MM.1S (cell line): ENCODE data around the gene KLHL11.

ENCODE experiments used
- EZH2 ChIP-seq: fragments of 300-600 bp; sonication (generic); optimal IDR thresholded peaks from 2 replicates; pipeline ENCODE3; 2017; ENCODE audit warnings: low read depth, mild to moderate bottlenecking, antibody characterized with exemption, low read length, mixed read lengths
- EZH2phosphoT487 ChIP-seq: fragments of 300-600 bp; sonication (generic); IDR thresholded peaks from 2 replicates; pipeline ENCODE4 v1.6.1; 2018; ENCODE audit warnings: antibody characterized with exemption, low read length
- TF ChIP-seq, protein P1 (sequence below): fragments of 300-600 bp; sonication (generic); IDR thresholded peaks from 2 replicates; pipeline ENCODE4 v1.5.1; 2016; ENCODE audit warnings: antibody characterized with exemption, low read length, mixed read lengths

DNA sequence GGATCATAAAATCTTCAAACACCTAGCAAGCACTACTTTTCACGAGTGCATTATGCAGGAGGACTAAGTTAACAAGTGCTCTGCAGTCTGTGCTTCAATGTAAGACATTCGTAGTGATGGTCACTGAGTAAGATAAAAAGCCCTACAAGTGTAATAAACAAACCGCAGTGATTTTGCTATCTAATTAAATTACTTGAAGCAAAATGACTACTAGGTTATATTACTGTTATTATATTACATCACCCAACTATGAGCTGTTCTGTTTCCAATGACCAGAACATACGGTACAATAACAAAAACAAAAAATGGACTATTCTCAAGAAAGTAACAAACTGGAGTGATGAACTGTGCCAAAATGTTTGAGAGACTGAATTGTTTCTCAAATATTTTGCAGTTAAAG is 16.4 kb downstream of the KLHL11 start:
- TF ChIP-seq, protein P1, sequence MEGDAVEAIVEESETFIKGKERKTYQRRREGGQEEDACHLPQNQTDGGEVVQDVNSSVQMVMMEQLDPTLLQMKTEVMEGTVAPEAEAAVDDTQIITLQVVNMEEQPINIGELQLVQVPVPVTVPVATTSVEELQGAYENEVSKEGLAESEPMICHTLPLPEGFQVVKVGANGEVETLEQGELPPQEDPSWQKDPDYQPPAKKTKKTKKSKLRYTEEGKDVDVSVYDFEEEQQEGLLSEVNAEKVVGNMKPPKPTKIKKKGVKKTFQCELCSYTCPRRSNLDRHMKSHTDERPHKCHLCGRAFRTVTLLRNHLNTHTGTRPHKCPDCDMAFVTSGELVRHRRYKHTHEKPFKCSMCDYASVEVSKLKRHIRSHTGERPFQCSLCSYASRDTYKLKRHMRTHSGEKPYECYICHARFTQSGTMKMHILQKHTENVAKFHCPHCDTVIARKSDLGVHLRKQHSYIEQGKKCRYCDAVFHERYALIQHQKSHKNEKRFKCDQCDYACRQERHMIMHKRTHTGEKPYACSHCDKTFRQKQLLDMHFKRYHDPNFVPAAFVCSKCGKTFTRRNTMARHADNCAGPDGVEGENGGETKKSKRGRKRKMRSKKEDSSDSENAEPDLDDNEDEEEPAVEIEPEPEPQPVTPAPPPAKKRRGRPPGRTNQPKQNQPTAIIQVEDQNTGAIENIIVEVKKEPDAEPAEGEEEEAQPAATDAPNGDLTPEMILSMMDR: no peak
- TF ChIP-seq EZH2: no peak
- no peak for TF ChIP-seq EZH2phosphoT487
